Upper lobe of right lung (tissue), 1 donor: ENCODE measurements around the gene GUCY1A2. TPM values are rescaled to one million over a fixed set of nuclear protein-coding genes. Genes with fewer than 3 reads are reported as not detected.

ENCODE experiments used
- ATAC-seq: fragments of 200-7000 bp; cut with Tn5 transposase; one replicate; pipeline ENCODE4 v1.9.1; 2020; ENCODE audit warnings: mild to moderate bottlenecking, moderate library complexity
- DNase-seq: peaks from one replicate; pipeline ENCODE4 v3.0.0-alpha.2; 2020
- H3K27ac ChIP-seq: fragments of 200-600 bp; one replicate; pipeline ENCODE4 v1.8.0; 2022
- H3K27me3 ChIP-seq: fragments of 200-600 bp; one replicate; pipeline ENCODE4 v1.8.0; 2022; ENCODE audit warnings: mild to moderate bottlenecking
- H3K36me3 ChIP-seq: fragments of 200-600 bp; one replicate; pipeline ENCODE4 v1.8.0; 2022
- H3K4me1 ChIP-seq: fragments of 200-600 bp; one replicate; pipeline ENCODE4 v1.8.0; 2022
- H3K4me3 ChIP-seq: fragments of 200-600 bp; one replicate; pipeline ENCODE4 v1.8.0; 2022; ENCODE audit warnings: mild to moderate bottlenecking
- H3K9me3 ChIP-seq: fragments of 200-600 bp; one replicate; pipeline ENCODE4 v1.8.0; 2022
- CTCF ChIP-seq: fragments of 200-600 bp; IDR thresholded peaks from one replicate; pipeline ENCODE4 v1.8.0; 2022; ENCODE audit warnings: antibody characterized with exemption
- intact Hi-C: fragments of 100-400 bp; cut with DNase I; formaldehyde crosslinking; loops from one replicate; pipeline ENCODE4 v1.11.0; 2022
- total RNA-seq: library from RNA; stranded (reverse); fragmentation: NEBNext Ultra II Directional; extraction: Animal tissue kit (Norgen Biotek cat#: 25700); gene quantifications from one replicate; pipeline ENCODE4 v1.2.1, GENCODE V29; 2021
- donor health status: DM: no; HTN: yes; CAD: no; lungs with severe emphysema.

The GUCY1A2 gene
- total RNA-seq, 1 donor from 2014 or later, result 31.1 TPM

- no peaks in the 10 kb centered on the region for H3K9me3 ChIP-seq
- ATAC-seq (no peak), DNase-seq (no peak)
- TF ChIP-seq CTCF, result no peak
- H3K27me3 ChIP-seq, result no peaks in the 10 kb centered on the region
- peaks cover 7% of the 10 kb centered on the region for H3K4me1 ChIP-seq
- intact Hi-C loops, result no loop called here
- H3K36me3 ChIP-seq, result no peaks in the 10 kb centered on the region
- no peak overlapping the region for H3K4me3 ChIP-seq
- no peak overlapping the region for H3K27ac ChIP-seq
These were observed 289.4 kb downstream of the GUCY1A2 start for GRCh38 chr11:106728859-106729258.

- no peak overlapping the region for H3K27ac ChIP-seq
- H3K27me3 ChIP-seq, result no peaks in the 10 kb centered on the region
- H3K4me1 ChIP-seq, result peaks cover 7% of the 10 kb centered on the region
- H3K36me3 ChIP-seq, result no peaks in the 10 kb centered on the region
- no peaks in the 10 kb centered on the region for H3K9me3 ChIP-seq
- intact Hi-C loops, result no loop called here
- no peak for TF ChIP-seq CTCF
- H3K4me3 ChIP-seq, result no peak overlapping the region
- DNase-seq, result no peak
- no peak for ATAC-seq
These were observed 289.9 kb downstream of the GUCY1A2 start for GRCh38 chr11:106728379-106728778.

DNA sequence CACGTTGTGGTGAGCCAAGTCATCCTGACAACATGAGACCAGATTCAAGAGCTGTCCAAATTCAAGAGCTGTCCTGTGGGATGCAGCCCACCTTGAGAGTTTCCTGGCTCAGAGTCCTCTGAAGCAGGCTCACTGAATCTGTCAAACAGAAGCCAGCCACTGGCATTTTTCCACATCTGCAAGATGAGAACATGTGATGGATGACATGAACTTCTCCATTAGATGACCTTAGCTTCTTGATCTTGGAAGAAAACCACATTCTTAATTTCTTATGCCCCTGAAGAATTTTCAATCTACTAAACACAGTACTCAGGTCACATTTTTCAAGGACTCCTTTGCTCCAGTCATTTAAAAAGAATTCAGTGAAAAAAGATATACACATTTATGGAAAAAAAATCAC, 291.0 kb downstream of the GUCY1A2 start:
- H3K27ac ChIP-seq, result no peak overlapping the region
- DNase-seq (no peak), ATAC-seq (no peak)
- peaks cover 7% of the 10 kb centered on the region for H3K4me1 ChIP-seq
- H3K27me3 ChIP-seq, result no peaks in the 10 kb centered on the region
- no peak for TF ChIP-seq CTCF
- H3K36me3 ChIP-seq, result no peaks in the 10 kb centered on the region
- intact Hi-C loops, result no loop called here
- H3K9me3 ChIP-seq, result no peaks in the 10 kb centered on the region
- H3K4me3 ChIP-seq, result no peak overlapping the region

DNA sequence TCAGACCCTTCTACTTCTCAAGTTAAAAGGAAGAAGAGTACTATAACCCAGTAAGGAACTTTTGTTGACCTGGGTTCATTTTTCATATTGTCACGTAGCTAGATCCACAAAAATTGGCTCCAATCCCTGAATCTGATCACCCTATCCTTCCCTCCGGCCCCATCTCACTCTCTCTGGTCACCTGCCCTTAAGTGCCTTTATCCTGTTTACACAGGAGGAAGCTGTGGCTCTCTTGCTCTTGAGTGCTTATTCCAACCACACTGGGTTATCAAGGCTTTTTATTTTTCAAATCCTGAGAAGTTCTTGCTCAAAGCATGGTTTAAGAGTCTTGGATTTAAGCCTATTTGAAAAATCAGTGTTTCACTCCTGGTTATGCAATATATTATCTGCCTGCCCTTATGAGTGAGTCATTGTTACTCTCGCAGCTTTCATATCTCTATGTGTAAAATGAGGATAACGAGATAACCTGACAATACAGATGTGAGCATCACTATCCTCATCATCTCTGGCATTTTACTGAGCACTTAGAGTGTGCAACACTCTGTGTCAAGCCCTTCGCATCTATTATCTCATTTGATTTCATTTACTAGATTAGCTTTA, 293.9 kb downstream of the GUCY1A2 start:
- peak overlapping the region; percentile 21 for H3K27ac ChIP-seq
- ATAC-seq, result peak; percentile 73
- H3K4me1 ChIP-seq, result peaks cover 7% of the 10 kb centered on the region
- no peak for TF ChIP-seq CTCF
- intact Hi-C loops, result no loop called here
- no peak for DNase-seq
- H3K4me3 ChIP-seq, result no peak overlapping the region
- H3K36me3 ChIP-seq, result no peaks in the 10 kb centered on the region
- H3K27me3 ChIP-seq, result no peaks in the 10 kb centered on the region
- H3K9me3 ChIP-seq, result no peaks in the 10 kb centered on the region

DNA sequence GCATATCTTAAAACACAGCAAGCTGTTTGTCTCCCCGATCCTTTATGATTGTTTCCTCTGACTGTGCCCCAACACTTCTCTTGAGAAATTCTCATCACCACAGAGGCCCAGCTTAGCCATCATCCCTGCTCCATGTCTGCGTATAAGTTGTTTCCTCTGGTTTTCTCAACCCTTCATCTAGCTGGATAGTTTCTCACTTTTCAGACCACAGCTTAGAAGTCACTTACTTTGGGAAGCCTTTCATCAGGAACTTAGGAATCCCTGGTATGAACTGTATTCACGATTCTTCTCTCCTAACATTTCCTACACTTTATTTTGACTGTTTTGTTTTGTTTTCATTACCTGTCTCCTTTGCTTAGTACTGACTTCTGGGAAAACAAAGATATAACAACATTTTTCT, 295.2 kb downstream of the GUCY1A2 start:
- no peak for ATAC-seq
- no peak for TF ChIP-seq CTCF
- Histone ChIP-seq H3K36me3 (no peaks in the 10 kb centered on the region), H3K4me3 (no peak overlapping the region), H3K27ac (no peak overlapping the region), H3K4me1 (peaks cover 7% of the 10 kb centered on the region), H3K9me3 (no peaks in the 10 kb centered on the region), H3K27me3 (no peaks in the 10 kb centered on the region)
- DNase-seq, result no peak
- intact Hi-C loops, result no loop called here

GRCh38 chr11:106717222-106717621, 301.1 kb downstream of the GUCY1A2 start:
- Histone ChIP-seq H3K4me3 (no peak overlapping the region), H3K27me3 (no peaks in the 10 kb centered on the region), H3K27ac (no peak overlapping the region), H3K36me3 (no peaks in the 10 kb centered on the region), H3K9me3 (no peaks in the 10 kb centered on the region), H3K4me1 (no peaks in the 10 kb centered on the region)
- DNase-seq (no peak), ATAC-seq (no peak)
- TF ChIP-seq CTCF, result no peak
- intact Hi-C loops, result no loop called here
